ENCODE results near the gene STEAP1B. TPM values are rescaled to one million over a fixed set of nuclear protein-coding genes. Genes with fewer than 3 reads are reported as not detected.
"Not testable (repeated sequence)": the region's sequence is repeated elsewhere in the genome, so short reads cannot be mapped to it uniquely, and the experiment has no call there.

STEAP1B gene
- total and polyA plus RNA-seq, 2 of the 4 experiments (the other 2 are of a cell fraction): 7.9 to 13.8 TPM

DNA sequence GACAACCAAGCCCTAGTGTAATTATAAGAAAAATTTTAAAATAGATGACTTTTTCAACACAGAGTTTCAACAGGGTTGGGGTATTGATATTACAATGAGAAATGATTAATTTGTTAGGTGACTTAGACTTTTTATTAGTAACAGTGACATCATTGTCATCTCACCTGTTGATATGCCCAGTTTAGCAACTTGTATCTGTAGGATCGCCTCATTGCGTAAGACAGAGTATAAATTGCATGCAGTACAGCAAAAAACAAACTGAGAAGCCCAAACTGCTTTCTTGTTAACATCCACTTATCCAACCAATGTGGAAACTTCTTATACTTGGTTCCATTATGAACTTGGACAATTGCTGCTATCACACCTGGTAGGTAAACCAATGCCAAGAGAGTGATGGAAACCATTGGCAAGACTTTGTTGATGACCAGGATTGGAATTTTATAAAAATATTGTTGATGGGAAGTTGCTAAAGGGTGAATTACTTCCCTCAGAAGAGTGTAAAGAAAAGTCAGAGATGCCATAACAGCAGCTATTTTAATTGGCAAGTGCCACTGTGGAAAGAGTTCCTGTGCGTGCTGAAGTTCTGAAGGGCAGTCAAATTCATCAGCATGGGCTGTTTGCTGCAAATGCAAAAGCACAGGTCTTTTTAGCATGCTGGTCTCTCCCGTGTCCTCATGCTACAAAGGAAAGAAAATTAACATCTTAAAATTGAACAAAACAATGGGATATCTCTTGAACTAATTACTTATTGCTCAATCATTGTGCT, 6.6 kb downstream of the STEAP1B start:
- H4K20me1 ChIP-seq (ENCODE audit: insufficient read depth, low read length); H2BK5ac ChIP-seq (ENCODE audit: low read depth, low read length, poor library complexity, severe bottlenecking); H3K27ac ChIP-seq (ENCODE audit: insufficient read depth, low read length); H4K8ac ChIP-seq (ENCODE audit: low read depth in 2 of 2, low read length in 2 of 2); H3K56ac ChIP-seq (ENCODE audit: extremely low read depth, insufficient read depth, low read length); H3K9me3 ChIP-seq (ENCODE audit: control insufficient read depth, insufficient read depth, low read length); H2AFZ ChIP-seq (replicated peaks; ENCODE audit: low read length, poor library complexity); H3K4me3 ChIP-seq (ENCODE audit: insufficient read depth, low read depth, low read length); H3K79me1 ChIP-seq (ENCODE audit: low read depth in 1 of 2, low read length in 2 of 2); H3K4me2 ChIP-seq (ENCODE audit: low read depth, low read length); H3K36me3 ChIP-seq (ENCODE audit: control insufficient read depth, insufficient read depth, low read length); H4K5ac ChIP-seq (ENCODE audit: low read depth, low read length); H2BK20ac ChIP-seq (ENCODE audit: low read depth, low read length); H3K9me1 ChIP-seq (ENCODE audit: insufficient read depth, low read length); H3K9ac ChIP-seq (ENCODE audit: low read depth, low read length); CTCF ChIA-PET; in situ Hi-C loops (cut with MboI; ENCODE audit: low sequenced_read_pairs); DNase-seq; H3K23ac ChIP-seq (ENCODE audit: low read depth, low read length); H3K4ac ChIP-seq (ENCODE audit: low read depth, low read length); H2BK15ac ChIP-seq (ENCODE audit: low read depth, low read length); H3K27me3 ChIP-seq (ENCODE audit: control insufficient read depth, insufficient read depth, low read length); H2AK9ac ChIP-seq (replicated peaks; ENCODE audit: low read depth, low read length, poor library complexity); BruUV-seq (replicated peaks); H2AK5ac ChIP-seq (ENCODE audit: low read depth, low read length); H3K14ac ChIP-seq (replicated peaks; ENCODE audit: low read depth, low read length); H4K91ac ChIP-seq (ENCODE audit: insufficient read depth, low read depth, low read length); POLR2A ChIA-PET (ENCODE audit: unreplicated experiment); intact Hi-C loops (cut with micrococcal nuclease); H3K4me1 ChIP-seq (ENCODE audit: control insufficient read depth, insufficient read depth, low read length); H2BK120ac ChIP-seq (ENCODE audit: low read depth, low read length); ATAC-seq (ENCODE audit: low read depth); H3K18ac ChIP-seq (ENCODE audit: low read depth, low read length): not testable (repeated sequence)
- dilution Hi-C loops (cut with HindIII; ENCODE audit: low sequenced_read_pairs, unreplicated experiment): loop anchor here (25.0 kb wide), 1 partner anchor 381 kb away; no protein-coding TSS in a partner anchor
- peak; percentile 50 for TF ChIP-seq CEBPB (IDR thresholded peaks at IDR 0.05; ENCODE audit: low read depth, low read length)
- 86% methylated on average over 2 of the region's 4 CpGs; no CpG with 5 or more reads in 1 of the 2 experiments for WGBS, 2 experiments (ENCODE audit: extremely low coverage in 2 of 2, insufficient read length in 1 of 2)
